CD1c-positive myeloid dendritic cell (primary cell): ENCODE data around the gene ATP5MK.
"Not testable (repeated sequence)": the region's sequence is repeated elsewhere in the genome, so short reads cannot be mapped to it uniquely, and the experiment has no call there.

ENCODE experiments used
- DNase-seq: peaks from one replicate; pipeline ENCODE4 v3.0.0-alpha.2; 2016; ENCODE audit errors: extremely low spot score

Gene ATP5MK, protein sequence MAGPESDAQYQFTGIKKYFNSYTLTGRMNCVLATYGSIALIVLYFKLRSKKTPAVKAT

GRCh38 chr10:103396067-103396788 is at the start of gene ATP5MK, which contains the start of gene PDCD11:
ATP5MK (minus strand) TSS chr10:103396475; CDS start chr10:103392457, 4,018 bp downstream.
PDCD11 (plus strand) TSS chr10:103396626; CDS start chr10:103398427, 1,801 bp downstream.
- DNase-seq, result peak; percentile 99

- no peak for DNase-seq
Measured at GRCh38 chr10:103445366-103445765, 49.1 kb upstream of the ATP5MK start.

DNA sequence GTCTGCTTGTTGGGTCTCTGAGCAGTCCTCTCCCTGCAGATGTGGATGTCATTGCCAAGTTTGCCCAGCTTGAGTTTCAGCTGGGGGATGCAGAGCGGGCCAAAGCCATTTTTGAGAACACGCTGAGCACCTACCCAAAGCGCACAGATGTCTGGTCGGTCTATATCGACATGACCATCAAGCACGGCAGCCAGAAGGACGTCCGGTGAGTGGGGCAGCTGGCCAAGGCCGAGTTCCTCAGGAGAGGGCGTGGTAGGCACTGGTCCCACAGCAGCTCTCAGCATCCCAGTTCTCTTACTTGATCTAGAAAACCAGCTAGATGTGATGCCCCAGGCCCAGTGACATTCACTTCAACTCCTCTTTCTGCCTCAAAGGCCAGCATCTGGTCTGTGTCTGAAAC is 48.2 kb upstream of the ATP5MK start:
- DNase-seq, result no peak

GRCh38 chr10:103443475-103444185 is 47.4 kb upstream of the ATP5MK start:
- DNase-seq, result no peak

DNA sequence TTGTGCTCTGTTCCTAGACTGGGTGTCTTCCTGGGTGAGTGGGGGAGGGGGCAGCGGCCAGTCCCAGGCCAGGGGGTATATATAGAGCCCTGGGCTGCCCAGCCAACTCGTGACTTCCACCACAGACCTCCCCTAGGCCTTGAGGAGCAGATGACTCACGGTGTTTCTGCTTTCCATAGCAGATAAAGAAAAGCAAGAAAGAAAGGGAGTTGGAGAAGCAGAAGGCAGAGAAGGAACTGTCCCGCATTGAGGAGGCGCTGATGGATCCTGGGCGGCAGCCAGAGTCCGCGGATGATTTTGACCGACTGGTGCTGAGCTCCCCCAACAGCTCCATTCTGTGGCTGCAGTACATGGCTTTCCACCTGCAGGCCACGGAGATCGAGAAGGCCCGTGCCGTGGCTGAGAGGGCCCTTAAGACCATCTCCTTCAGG is 45.8 kb upstream of the ATP5MK start:
- peak; percentile 29 for DNase-seq

DNA sequence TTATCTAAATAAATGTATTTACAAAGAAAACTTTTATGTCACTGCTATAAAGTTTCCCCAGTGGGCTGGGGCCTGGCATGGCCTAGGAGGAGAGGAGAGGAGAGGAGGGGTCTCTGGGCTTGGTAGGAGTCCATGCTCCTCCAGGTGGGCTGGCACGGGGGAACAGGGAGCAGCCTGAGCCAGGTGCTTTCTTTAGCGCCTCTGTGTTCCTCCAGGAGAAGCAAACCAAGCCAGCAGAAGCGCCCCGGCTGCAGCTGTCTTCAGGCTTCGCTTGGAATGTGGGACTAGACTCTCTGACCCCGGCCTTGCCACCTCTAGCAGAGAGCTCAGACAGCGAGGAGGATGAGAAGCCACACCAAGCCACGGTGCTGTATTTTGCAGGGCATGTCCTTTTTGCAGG is 45.3 kb upstream of the ATP5MK start:
- no peak for DNase-seq

DNA sequence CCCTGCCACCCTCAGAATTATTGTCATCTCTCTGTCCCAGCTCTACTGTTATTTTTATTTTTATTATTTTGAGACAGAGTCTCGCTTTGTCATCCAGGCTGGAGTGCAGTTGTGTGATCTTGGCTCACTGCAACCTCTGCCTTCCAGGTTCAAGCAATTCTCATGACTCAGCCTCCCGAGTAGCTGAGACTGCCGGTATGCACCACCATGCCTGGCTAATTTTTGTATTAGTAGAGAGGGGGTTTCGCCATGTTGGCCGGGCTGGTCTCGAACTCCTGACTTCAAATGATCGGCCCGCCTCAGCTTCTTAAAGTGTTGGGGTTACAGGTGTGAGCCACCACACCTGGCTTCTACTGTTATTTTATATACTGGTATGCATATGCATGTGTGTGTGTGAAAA is 44.9 kb upstream of the ATP5MK start:
- DNase-seq, result no peak

DNA sequence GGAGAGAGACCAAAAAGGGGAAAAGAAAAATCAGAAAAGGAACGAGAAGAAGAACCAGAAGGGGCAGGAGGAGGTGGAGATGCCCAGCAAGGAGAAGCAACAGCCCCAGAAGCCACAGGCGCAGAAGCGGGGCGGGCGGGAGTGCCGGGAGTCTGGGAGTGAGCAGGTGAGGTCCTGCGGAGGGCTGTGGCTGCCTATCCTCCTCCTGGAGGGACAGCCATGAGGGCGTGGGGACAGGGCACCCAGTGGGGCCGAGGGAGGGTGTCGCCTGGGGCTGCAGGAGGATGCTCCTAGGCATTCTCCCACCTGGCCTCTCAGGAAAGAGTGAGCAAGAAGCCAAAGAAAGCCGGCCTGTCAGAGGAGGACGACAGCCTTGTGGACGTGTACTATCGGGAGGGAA is 44.1 kb upstream of the ATP5MK start:
- DNase-seq, result no peak

- DNase-seq, result no peak
Measured at GRCh38 chr10:103439776-103440175, 43.5 kb upstream of the ATP5MK start.

DNA sequence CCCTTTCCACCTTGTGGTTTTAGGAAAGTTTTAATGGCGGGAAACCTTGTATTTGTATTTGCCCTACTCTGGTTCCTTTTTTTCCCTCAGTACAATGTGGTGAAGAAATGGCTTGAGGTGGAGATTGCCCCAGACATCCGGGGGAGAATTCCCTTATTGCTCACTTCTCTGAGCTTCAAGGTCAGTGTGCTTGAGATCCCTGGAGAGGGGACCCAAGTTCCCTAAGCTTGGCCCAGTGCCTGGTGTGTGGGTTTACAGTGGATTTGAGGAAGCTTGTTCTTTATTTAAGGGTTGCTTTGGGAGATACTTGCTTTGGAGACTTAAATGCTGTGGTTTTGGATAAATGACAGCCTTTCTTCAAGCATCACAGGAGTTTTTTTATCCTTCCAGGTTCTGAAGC is 37.6 kb upstream of the ATP5MK start:
- DNase-seq, result peak; percentile 87

- DNase-seq, result no peak
Measured at GRCh38 chr10:103431902-103432301, 35.6 kb upstream of the ATP5MK start.

DNA sequence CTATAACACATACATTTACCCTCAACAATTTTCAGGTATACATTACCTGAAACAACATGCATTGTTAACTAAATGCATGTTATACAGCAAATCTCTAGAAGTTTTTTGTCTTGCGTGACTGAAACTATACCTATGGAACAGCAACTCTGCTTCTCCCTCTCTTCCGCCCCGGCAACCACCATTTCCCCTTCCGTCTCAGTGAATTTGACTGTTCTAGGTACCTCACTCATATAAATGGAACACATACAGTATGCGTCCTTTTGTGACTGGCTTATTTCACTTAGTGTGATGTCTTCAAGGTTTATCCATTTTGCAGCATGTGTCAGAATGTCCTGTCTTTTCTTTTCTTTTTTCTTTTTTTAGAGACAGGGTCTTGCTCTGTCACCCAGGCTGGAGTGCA is 33.4 kb upstream of the ATP5MK start:
- DNase-seq, result no peak

DNA sequence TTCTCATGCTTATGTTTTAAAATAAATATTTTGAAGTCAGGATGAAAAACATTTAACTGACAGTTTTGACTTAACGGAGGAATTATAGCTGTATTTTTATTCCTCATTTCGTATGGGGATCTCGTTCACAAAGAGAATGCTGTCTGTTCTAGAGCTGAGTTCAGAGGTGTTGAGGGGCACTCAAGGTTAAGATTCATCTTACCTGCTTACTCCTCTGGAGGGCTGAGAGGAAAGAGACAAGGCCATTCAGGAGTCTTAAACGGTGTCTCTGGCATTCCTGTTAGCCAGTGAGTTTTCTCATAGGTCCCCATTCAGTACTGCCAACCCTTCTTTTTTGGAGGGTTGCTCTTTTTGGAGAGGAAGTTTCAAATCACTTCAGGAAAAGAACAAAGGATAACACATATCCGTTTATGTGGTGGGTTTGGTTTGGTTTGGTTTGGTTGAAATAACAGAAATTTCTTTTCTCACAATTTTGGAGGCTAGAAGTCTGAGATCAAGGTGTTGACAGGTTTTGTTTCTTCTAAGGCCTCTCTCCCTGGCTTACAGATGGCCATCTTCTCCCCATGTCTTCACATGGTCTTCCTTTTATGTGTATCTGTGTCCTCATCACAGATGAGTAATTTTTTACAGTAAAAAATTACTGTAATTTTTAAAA is 32.8 kb upstream of the ATP5MK start:
- DNase-seq, result no peak

DNA sequence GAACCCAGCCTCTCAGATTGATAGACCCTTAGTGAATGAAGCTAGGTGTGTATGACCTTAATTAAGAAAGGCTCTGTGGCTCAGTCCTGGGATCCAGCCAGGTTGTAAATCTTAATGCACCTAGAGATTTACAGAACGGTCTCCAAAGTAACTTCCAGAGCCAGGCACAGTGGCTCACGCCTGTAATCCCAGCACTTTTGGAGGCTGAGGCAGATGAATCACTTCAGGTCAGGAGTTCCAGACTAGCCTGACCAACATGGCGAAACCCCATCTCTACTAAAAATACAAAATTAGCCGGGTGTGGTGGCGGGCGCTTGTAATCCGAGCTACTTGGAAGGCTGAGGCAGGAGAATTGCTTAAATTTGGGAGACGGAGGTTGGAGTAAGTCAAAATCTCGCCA is 31.6 kb upstream of the ATP5MK start:
- no peak for DNase-seq

GRCh38 chr10:103423748-103424147 is 27.5 kb upstream of the ATP5MK start:
- no peak for DNase-seq

DNA sequence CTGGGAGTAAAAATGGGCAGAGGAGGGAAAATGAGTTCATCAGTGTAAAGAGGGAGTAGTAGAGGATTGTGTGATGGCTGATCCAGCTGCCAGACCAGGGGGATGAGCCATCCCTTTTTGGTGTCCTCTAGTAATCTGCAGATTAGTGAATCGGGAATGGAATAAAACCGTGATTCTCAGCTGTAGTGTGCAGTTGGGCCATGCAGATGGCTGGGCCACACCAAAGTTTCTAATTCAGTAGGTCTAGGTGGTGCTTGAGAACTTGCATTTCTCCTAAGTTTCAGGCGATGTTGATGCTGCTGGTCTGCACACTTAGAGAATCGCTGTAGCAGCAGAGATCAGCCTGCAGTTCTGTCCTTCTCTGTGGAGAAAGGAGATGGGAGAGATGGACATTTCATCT is 22.8 kb upstream of the ATP5MK start:
- DNase-seq, result no peak

- DNase-seq, result no peak
Measured at GRCh38 chr10:103417601-103418000, 21.3 kb upstream of the ATP5MK start.

- not testable (repeated sequence) for DNase-seq
Measured at GRCh38 chr10:103417148-103417469, 20.8 kb upstream of the ATP5MK start.

- DNase-seq, result peak; percentile 76
Measured at GRCh38 chr10:103416436-103417147, 20.3 kb upstream of the ATP5MK start.

DNA sequence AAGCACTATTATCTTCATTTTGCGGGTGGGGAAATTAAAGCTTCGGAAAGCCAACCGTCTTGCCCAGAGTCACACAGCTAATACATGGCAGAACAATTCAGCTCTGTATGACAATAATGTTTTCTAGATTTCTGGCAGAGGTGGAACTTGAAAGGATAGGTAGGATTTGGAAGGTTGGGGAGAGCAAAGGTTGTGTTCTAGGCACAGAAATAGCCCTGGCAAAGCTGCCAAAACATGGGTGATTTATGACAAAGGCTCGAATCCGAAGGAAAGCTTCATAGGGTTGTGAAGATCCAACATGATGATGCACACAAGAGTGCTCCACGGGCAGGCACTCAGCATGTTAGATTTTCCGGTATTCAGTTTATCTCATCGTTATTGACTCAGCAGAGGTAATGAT is 19.3 kb upstream of the ATP5MK start:
- no peak for DNase-seq

DNA sequence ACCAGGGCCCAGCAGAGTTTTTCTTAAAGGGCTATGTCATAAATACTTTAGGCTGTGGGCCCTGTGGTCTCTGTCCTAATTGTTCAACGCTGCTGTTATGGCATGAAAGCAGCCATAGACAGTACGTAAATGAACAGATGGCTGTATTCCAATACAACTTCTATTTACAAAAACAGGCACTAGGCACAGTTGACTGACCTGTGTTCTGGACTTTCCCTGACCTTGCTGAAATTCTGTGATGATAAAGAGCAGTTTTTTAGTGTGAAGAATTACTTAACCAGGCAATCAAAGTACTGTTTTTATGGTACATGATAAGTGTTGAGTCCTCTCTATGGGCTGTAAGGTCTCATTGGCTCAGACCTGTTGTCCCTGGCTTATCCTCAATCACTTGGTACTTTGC is 17.3 kb upstream of the ATP5MK start:
- no peak for DNase-seq

GRCh38 chr10:103397191-103397825 is 1.0 kb upstream of the ATP5MK start:
- DNase-seq, result no peak
